ENCODE measurements around the gene PEX5. TPM values are rescaled to one million over a fixed set of nuclear protein-coding genes. Genes with fewer than 3 reads are reported as not detected.

The PEX5 gene
- total and polyA plus RNA-seq, 2 of the 8 experiments (the other 6 are each of a cell fraction or from before 2014, with no cell fraction given): 16.8 to 50.5 TPM

GRCh38 chr12:7155471-7156034 is 33.9 kb upstream of the PEX5 start:
- CTCF ChIA-PET (ENCODE audit: partially characterized antibody): interaction anchor here (0.6 to 10.0 kb wide), 9 partner anchors 10 to 502 kb away, joined by 3 to 151 read pairs (median 4); partner anchors contain the start of gene C1S
- H4K5ac ChIP-seq (ENCODE audit: insufficient read length, low read depth, low read length): no peak overlapping the region
- TF ChIP-seq TAF7 (optimal IDR thresholded peaks at IDR 0.05; ENCODE audit: borderline replicate concordance, low read depth, low read length) (no peak), JUND (IDR thresholded peaks at IDR 0.05; ENCODE audit: low read length) (no peak), ATF3 (IDR thresholded peaks at IDR 0.05; ENCODE audit: insufficient read depth, low read depth, low read length) (no peak), MAX (IDR thresholded peaks at IDR 0.05) (no peak), SRF (IDR thresholded peaks at IDR 0.05; ENCODE audit: low read depth, low read length) (no peak), CHD1 (IDR thresholded peaks at IDR 0.05; ENCODE audit: low read depth, low read length) (no peak), RAD21 (IDR thresholded peaks at IDR 0.05 in 1 of 2, conservative IDR thresholded peaks at IDR 0.05 in 1 of 2; ENCODE audit: low read depth in 2 of 2, low read length in 2 of 2) (no peak), POU5F1 (IDR thresholded peaks at IDR 0.05; ENCODE audit: low read depth, low read length) (no peak), EGR1 (IDR thresholded peaks at IDR 0.05; ENCODE audit: borderline replicate concordance, low read depth, low read length) (no peak), SIN3A (conservative IDR thresholded peaks at IDR 0.05 in 1 of 2, IDR thresholded peaks at IDR 0.05 in 1 of 2; ENCODE audit: low read depth in 1 of 2, low read length in 2 of 2) (no peak)

More at GRCh38 chr12:7155471-7156034, 33.9 kb upstream of the PEX5 start:
- Histone ChIP-seq H3K36me3 (ENCODE audit: control insufficient read depth in 2 of 4, insufficient read depth in 4 of 4, low read length in 3 of 4) (peaks cover 0 to 7% (median 0%) of the 10 kb centered on the region in 4 experiments; a peak in 4 of 8 replicates), H3K18ac (ENCODE audit: extremely low read depth, low read length) (no peak overlapping the region), H2AFZ (ENCODE audit: low read length) (no peak overlapping the region), H3K23ac (ENCODE audit: insufficient read length) (no peak overlapping the region), H4K20me1 (replicated peaks in 1 of 2; ENCODE audit: control insufficient read depth in 1 of 2, insufficient read depth in 2 of 2, low read length in 2 of 2) (peaks cover 0 to 3% of the 10 kb centered on the region in 2 experiments), H4K8ac (ENCODE audit: extremely low read depth, insufficient read depth, low read length) (peak overlapping the region; percentile 73; the same call in 1 of the 2 replicates), H3K27me3 (replicated peaks in 1 of 4; ENCODE audit: control insufficient read depth in 3 of 4, extremely low read depth in 1 of 4, insufficient read depth in 3 of 4, low read length in 3 of 4) (no peaks in the 10 kb centered on the region), H3K4me3 (ENCODE audit: extremely low read depth in 1 of 4, insufficient read depth in 2 of 4, low read depth in 3 of 4, low read length in 4 of 4) (no peak overlapping the region), H3K23me2 (ENCODE audit: low read depth, low read length) (no peaks in the 10 kb centered on the region; the same call in 1 of the 2 replicates), H3K14ac (ENCODE audit: insufficient read length) (no peak overlapping the region), H2BK15ac (ENCODE audit: low read length) (no peak overlapping the region), H3K79me2 (ENCODE audit: control insufficient read depth in 1 of 2, insufficient read depth in 2 of 2, low read length in 2 of 2) (no peaks in the 10 kb centered on the region), H2BK120ac (replicated peaks; ENCODE audit: low read depth, low read length) (no peak overlapping the region), H2BK20ac (ENCODE audit: low read length) (no peak overlapping the region), H3K4me2 (ENCODE audit: insufficient read depth in 1 of 2, low read depth in 2 of 2, low read length in 2 of 2) (no peak overlapping the region), H4K91ac (replicated peaks; ENCODE audit: insufficient read length, low read length) (no peak overlapping the region), H2BK5ac (ENCODE audit: low read depth, low read length) (no peak overlapping the region), H3K4me1 (replicated peaks in 1 of 4; ENCODE audit: control insufficient read depth in 3 of 4, insufficient read depth in 4 of 4, low read length in 3 of 4) (no peaks in the 10 kb centered on the region), H2AK5ac (ENCODE audit: low read depth, low read length) (no peak overlapping the region), H3K27ac (ENCODE audit: low read depth, low read length) (no peak overlapping the region), H3K9me3 (ENCODE audit: insufficient read depth in 2 of 2, low read depth in 1 of 2, low read length in 1 of 2) (no peaks in the 10 kb centered on the region), H3K9ac (replicated peaks in 1 of 4; ENCODE audit: extremely low read depth in 1 of 4, low read depth in 3 of 4, low read length in 3 of 4) (no peak overlapping the region), H3K79me1 (ENCODE audit: low read depth, low read length) (no peaks in the 10 kb centered on the region; the same call in 1 of the 2 replicates), H2BK12ac (ENCODE audit: low read depth, low read length) (no peak overlapping the region), H3K4ac (replicated peaks; ENCODE audit: insufficient read length, low read depth, low read length) (no peak overlapping the region), H3K56ac (replicated peaks; ENCODE audit: insufficient read length, low read depth, low read length) (no peak overlapping the region)
- 92% methylated on average over 8 of the region's 8 CpGs; no CpG with 5 or more reads in 1 of the 2 experiments for WGBS, 2 experiments (ENCODE audit: extremely low coverage in 1 of 2, insufficient coverage in 1 of 2, insufficient read length in 1 of 2, insufficient replicate concordance in 2 of 2, low coverage in 1 of 2, low lambda C conversion rate in 2 of 2, missing lambda C conversion rate in 1 of 2)
- POLR2A ChIA-PET (ENCODE audit: partially characterized antibody): no interaction called here
- FAIRE-seq (no peak), DNase-seq (ENCODE audit: low read depth in 1 of 2, low spot score in 2 of 2) (no peak)
